Omental fat pad (tissue), 4 donors: ENCODE results near the gene TTYH1. TPM values are rescaled to one million over a fixed set of nuclear protein-coding genes. Genes with fewer than 3 reads are reported as not detected.

ENCODE experiments used
- ATAC-seq: fragments of 150-250 bp; one replicate; pipeline ENCODE4 v1.9.1; 2016; ENCODE audit warnings: mild to moderate bottlenecking, moderate library complexity; ENCODE audit not compliant: low FRiP score
- DNase-seq: peaks from one replicate; pipeline ENCODE4 v3.0.0-alpha.2; 2019; ENCODE audit warnings: low spot score
- total RNA-seq, 4 donors: library from RNA; depleted of rRNA; stranded (reverse); fragments of >200 nt; gene quantifications; one replicate each; pipeline ENCODE4 v1.1.0, GENCODE V29; 2016
- TF ChIP-seq, protein P1 (sequence below), 3 donors: fragments of 450-650 bp; IDR thresholded peaks; one replicate each; pipeline ENCODE4 v1.5.1; 2016 to 2017; ENCODE audit warnings: antibody characterized with exemption in 3 of 3, mild to moderate bottlenecking in 3 of 3, moderate library complexity in 2 of 3

The TTYH1 gene
- total RNA-seq, 4 donors from 2014 or later = 0.28 to 0.84 TPM; not detected in 2

GRCh38 chr19:54414156-54414555 lies 1.1 kb upstream of the TTYH1 start:
- ATAC-seq (no peak), DNase-seq (no peak)
- TF ChIP-seq, protein P1, sequence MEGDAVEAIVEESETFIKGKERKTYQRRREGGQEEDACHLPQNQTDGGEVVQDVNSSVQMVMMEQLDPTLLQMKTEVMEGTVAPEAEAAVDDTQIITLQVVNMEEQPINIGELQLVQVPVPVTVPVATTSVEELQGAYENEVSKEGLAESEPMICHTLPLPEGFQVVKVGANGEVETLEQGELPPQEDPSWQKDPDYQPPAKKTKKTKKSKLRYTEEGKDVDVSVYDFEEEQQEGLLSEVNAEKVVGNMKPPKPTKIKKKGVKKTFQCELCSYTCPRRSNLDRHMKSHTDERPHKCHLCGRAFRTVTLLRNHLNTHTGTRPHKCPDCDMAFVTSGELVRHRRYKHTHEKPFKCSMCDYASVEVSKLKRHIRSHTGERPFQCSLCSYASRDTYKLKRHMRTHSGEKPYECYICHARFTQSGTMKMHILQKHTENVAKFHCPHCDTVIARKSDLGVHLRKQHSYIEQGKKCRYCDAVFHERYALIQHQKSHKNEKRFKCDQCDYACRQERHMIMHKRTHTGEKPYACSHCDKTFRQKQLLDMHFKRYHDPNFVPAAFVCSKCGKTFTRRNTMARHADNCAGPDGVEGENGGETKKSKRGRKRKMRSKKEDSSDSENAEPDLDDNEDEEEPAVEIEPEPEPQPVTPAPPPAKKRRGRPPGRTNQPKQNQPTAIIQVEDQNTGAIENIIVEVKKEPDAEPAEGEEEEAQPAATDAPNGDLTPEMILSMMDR (IDR thresholded peaks at IDR 0.05) = no peak

DNA sequence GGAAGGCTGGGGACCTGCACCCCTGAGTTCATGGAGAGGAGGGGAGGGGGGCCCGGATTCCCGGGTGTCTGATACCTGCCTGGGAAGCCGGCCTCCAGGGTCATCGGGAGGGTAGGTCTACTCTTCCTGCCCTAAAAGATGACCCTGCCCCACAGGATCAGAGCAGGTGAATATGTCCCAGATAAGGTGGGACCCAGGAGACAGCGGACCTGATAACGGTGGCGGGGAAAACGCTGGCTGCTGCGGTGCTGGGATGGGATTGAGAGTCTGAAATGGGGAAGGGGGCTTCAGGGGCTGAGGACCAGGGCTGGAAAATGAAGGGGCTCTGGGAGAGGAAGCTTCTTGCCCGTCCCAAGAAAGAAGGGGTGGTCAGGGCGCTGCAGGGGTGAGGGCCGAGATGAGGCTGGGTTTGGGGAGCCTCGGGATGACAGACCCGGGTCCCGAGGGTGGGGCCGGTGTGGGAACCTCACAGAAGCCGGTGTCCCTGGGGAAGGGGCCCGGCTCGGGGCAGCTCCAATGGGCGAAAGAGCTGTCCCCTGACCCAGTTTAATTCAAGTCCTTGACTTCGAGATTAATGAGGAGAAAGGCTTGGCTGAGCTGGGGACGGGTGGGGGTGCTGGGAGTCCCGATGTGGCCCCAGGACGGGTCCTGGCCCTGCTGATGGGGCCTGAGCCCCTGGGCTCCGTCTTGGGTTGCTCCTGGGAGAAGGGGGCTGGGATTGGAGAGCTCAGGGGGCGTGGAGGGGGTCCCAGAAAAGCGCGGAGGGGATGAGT lies 823 bp downstream of the TTYH1 start:
- TF ChIP-seq, protein P1 (IDR thresholded peaks at IDR 0.05) = no peak
- ATAC-seq = no peak
- DNase-seq = no peak

DNA sequence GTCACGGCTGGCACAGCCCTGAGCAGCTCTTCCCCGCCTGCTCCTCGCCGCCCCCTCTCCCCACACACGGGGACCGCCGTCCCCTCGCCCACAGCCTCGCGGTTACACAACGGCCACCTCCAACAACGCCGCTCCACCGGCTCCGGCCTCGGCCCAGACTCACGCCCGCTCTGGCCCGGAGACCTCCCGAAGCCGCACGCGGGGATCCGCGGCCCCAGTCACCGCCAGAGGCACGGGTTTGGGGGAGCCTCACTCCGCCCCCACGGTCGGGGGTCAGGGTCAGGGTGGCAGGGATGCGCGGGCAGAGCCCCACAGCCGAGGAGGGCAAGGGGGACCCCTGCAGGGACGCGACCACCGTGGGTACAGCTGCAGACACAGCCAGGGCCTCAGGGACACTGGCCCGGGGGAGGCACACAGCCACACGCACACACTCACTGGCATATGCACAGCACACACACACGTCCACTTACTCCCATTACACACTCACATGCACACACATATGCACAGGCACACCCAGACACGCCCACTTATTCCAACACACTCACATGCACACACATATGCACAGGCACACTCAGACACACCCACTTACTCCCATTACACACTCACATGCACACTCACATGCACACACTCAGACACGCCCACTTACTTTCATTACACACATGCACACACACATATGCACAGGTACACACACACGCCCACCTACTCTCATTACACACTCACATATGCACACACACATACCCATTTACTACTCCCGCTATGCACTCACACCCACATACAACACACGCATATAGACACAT lies 1.6 kb downstream of the TTYH1 start:
- TF ChIP-seq, protein P1 (IDR thresholded peaks at IDR 0.05) = no peak
- ATAC-seq = no peak
- DNase-seq = no peak

DNA sequence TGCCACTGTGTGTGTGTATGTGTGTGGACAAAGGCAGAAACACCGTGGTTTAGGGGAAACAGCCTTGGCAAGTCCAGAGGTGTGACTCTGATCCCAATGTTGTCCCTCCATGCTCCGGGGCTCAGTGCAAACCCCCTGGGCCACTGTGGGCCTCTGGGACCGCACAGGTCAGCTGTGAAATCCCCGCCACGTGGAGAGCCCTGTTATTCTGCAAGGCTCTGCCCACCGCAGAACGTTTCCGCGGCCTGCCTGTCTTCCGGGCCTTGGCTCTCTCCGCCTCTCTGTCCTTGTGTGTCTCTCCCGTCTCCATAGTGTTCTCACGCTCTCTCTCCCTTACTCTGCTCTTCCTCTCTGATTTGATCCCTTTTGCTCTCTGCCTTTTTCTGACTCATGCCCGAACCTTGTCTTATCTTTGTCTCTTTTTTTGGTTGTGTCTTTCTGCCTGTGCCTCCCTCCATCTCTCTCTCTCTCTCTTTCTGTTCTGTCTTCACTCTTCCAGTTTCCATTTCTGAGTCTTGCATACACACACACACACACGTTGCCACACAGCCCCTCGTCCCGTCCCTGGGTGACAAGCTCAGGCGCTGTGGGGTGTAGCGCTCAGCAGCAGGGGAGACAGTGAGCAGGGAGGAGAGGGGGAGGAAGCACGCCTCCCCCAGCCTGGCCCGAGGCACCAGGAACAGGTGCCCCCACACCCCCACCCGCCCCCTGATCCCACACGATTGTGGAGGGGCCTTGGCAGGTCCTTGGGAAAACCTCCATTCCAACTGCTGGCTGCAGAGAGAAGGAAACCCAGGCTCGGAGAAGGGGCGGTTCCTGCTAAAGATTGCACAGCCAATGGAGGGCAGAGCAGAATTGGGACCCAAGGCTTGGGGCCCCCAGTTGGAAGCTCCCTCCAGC lies 3.0 kb downstream of the TTYH1 start:
- DNase-seq (no peak), ATAC-seq (peak; percentile 24)
- TF ChIP-seq, protein P1 (IDR thresholded peaks at IDR 0.05) = no peak

DNA sequence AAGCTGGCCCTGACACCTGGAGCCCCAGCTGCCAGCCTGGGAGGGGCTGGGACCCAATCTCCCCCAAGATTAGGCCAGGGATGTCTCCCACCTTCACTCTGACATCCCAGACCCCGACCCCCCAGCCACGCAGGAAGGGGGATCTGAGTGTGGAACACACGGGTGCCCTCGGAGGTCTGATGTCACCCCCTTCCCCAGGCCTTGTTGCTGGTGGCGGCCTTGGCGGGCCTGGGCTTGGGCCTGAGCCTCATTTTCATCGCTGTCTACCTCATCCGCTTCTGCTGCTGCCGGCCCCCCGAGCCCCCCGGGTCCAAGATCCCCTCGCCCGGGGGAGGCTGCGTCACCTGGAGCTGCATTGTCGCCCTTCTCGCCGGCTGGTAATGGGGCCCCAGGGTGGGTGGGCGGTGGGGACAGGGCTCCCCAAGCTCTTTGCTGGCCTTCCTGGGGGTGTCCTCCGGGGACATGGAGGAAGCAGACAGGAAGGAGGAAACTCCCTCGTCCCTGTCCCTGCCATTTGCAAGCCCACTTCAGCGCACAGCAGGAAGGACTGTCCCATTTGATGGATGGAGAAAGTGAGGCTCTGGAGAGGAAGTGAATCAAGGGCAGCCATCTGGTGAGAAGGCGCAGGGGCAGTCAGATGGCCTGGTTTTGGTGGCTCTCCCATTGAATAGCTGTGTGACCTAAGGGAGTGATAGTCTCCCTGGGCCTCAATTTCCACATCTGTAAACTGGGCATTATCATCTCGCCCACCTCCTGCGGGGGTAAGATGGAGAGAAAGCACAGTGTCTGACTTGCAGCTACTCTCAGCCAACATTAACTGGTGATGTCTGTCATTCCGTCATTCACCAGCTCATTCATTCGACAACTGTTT lies 3.9 kb downstream of the TTYH1 start:
- TF ChIP-seq, protein P1 (IDR thresholded peaks at IDR 0.05) = no peak
- ATAC-seq (no peak), DNase-seq (no peak)

- ATAC-seq (no peak), DNase-seq (no peak)
- TF ChIP-seq, protein P1 (IDR thresholded peaks at IDR 0.05) = no peak
Observed at GRCh38 chr19:54420068-54420382, 4.8 kb downstream of the TTYH1 start.
